Body of pancreas (tissue), 4 donors: ENCODE measurements around the gene GATA2.

Source experiments
- POLR2A ChIP-seq, 3 donors: fragments of 450-650 bp; IDR thresholded peaks; one replicate each; pipeline ENCODE4 v1.6.1; 2016; ENCODE audit warnings: antibody characterized with exemption in 3 of 3, mild to moderate bottlenecking in 2 of 3
- TF ChIP-seq, protein P1 (sequence below), 7 experiments: fragments of 450-650 bp in 4 of 7; fragments of 200-600 bp in 3 of 7; sonication (generic) in 3 of 7; IDR thresholded peaks; one replicate each; pipeline ENCODE4 v1.5.1; 2016 to 2019; ENCODE audit warnings: antibody characterized with exemption in 7 of 7

DNA sequence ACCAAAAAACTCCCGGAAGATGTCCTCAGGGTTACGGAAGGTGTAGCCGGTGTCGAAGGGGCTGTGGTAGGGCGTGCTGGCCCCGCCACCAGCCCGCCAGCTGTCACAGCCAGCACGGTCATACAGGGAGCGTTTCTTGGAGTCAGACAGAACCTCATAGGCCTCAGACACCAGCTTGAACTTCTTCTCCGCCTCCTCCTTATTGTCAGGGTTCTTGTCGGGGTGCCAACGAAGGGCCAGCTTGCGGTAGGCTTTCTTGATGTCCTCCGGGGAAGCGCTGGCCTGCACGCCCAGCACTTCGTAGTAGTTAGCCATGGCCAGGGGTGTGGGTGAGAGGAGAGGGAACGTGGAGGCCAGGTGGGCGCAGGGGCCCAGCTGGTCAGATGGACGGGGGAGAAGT is 30.1 kb downstream of the GATA2 start:
- TF ChIP-seq, protein P1, sequence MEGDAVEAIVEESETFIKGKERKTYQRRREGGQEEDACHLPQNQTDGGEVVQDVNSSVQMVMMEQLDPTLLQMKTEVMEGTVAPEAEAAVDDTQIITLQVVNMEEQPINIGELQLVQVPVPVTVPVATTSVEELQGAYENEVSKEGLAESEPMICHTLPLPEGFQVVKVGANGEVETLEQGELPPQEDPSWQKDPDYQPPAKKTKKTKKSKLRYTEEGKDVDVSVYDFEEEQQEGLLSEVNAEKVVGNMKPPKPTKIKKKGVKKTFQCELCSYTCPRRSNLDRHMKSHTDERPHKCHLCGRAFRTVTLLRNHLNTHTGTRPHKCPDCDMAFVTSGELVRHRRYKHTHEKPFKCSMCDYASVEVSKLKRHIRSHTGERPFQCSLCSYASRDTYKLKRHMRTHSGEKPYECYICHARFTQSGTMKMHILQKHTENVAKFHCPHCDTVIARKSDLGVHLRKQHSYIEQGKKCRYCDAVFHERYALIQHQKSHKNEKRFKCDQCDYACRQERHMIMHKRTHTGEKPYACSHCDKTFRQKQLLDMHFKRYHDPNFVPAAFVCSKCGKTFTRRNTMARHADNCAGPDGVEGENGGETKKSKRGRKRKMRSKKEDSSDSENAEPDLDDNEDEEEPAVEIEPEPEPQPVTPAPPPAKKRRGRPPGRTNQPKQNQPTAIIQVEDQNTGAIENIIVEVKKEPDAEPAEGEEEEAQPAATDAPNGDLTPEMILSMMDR (IDR thresholded peaks at IDR 0.05) = no peak
- no peak for TF ChIP-seq POLR2A (IDR thresholded peaks at IDR 0.05)
